ENCODE results near the gene GLIS1.

The GLIS1 gene

GRCh38 chr1:53579221-53580008 lies 159.5 kb downstream of the GLIS1 start:
- no peak for DNase-seq (ENCODE audit: low spot score)

GRCh38 chr1:53578358-53578757 lies 160.6 kb downstream of the GLIS1 start:
- no peak for DNase-seq (ENCODE audit: low spot score)

GRCh38 chr1:53577761-53578100 lies 161.2 kb downstream of the GLIS1 start:
- DNase-seq (ENCODE audit: low spot score) = no peak

GRCh38 chr1:53576866-53577760 lies 161.9 kb downstream of the GLIS1 start:
- DNase-seq (ENCODE audit: low spot score) = no peak

GRCh38 chr1:53576381-53576801 lies 162.6 kb downstream of the GLIS1 start:
- no peak for DNase-seq (ENCODE audit: low spot score)

GRCh38 chr1:53575955-53576320 lies 163.0 kb downstream of the GLIS1 start:
- DNase-seq (ENCODE audit: low spot score) = no peak

GRCh38 chr1:53575141-53575954 lies 163.6 kb downstream of the GLIS1 start:
- no peak for DNase-seq (ENCODE audit: low spot score)

GRCh38 chr1:53574621-53575020 lies 164.3 kb downstream of the GLIS1 start:
- DNase-seq (ENCODE audit: low spot score) = no peak

- DNase-seq (ENCODE audit: low spot score) = no peak
Observed at GRCh38 chr1:53573931-53574330, 165.0 kb downstream of the GLIS1 start.

- no peak for DNase-seq (ENCODE audit: low spot score)
Observed at GRCh38 chr1:53573522-53573921, 165.4 kb downstream of the GLIS1 start.

GRCh38 chr1:53572815-53573173 lies 166.2 kb downstream of the GLIS1 start:
- DNase-seq (ENCODE audit: low spot score) = no peak

GRCh38 chr1:53572065-53572814 lies 166.7 kb downstream of the GLIS1 start:
- DNase-seq (ENCODE audit: low spot score) = peak; percentile 59

GRCh38 chr1:53568540-53568939 lies 170.4 kb downstream of the GLIS1 start:
- DNase-seq (ENCODE audit: low spot score) = no peak

- no peak for DNase-seq (ENCODE audit: low spot score)
Observed at GRCh38 chr1:53567851-53568250, 171.1 kb downstream of the GLIS1 start.

- no peak for DNase-seq (ENCODE audit: low spot score)
Observed at GRCh38 chr1:53567450-53567849, 171.5 kb downstream of the GLIS1 start.

GRCh38 chr1:53563611-53564010 lies 175.4 kb downstream of the GLIS1 start:
- no peak for DNase-seq (ENCODE audit: low spot score)

GRCh38 chr1:53562981-53563379 lies 176.0 kb downstream of the GLIS1 start:
- DNase-seq (ENCODE audit: low spot score) = no peak

- no peak for DNase-seq (ENCODE audit: low spot score)
Observed at GRCh38 chr1:53562291-53562980, 176.5 kb downstream of the GLIS1 start.

GRCh38 chr1:53561503-53562105 lies 177.4 kb downstream of the GLIS1 start:
- no peak for DNase-seq (ENCODE audit: low spot score)

GRCh38 chr1:53560581-53561502 lies 178.1 kb downstream of the GLIS1 start:
- DNase-seq (ENCODE audit: low spot score) = no peak
